Renal cortex interstitium (tissue), 11 donors: ENCODE results near the gene TTLL10. TPM values are rescaled to one million over a fixed set of nuclear protein-coding genes. Genes with fewer than 3 reads are reported as not detected.

Source experiments
- DNase-seq, 11 donors: peaks; one replicate each; pipeline ENCODE4 v3.0.0-alpha.2; 2013; ENCODE audit warnings: low read depth in 9 of 11, low spot score in 4 of 11; ENCODE audit errors: extremely low read depth in 1 of 11
- polyA plus RNA-seq, 3 donors: library from polyadenylated mRNA; unstranded; fragments of 120-200 nt; gene quantifications; one replicate each; pipeline ENCODE4 v1.2.1, GENCODE V29; 2013; ENCODE audit not compliant: insufficient read length in 3 of 3

The TTLL10 gene
- polyA plus RNA-seq, 3 donors: 0.30 to 0.88 (median 0.50) TPM

DNA sequence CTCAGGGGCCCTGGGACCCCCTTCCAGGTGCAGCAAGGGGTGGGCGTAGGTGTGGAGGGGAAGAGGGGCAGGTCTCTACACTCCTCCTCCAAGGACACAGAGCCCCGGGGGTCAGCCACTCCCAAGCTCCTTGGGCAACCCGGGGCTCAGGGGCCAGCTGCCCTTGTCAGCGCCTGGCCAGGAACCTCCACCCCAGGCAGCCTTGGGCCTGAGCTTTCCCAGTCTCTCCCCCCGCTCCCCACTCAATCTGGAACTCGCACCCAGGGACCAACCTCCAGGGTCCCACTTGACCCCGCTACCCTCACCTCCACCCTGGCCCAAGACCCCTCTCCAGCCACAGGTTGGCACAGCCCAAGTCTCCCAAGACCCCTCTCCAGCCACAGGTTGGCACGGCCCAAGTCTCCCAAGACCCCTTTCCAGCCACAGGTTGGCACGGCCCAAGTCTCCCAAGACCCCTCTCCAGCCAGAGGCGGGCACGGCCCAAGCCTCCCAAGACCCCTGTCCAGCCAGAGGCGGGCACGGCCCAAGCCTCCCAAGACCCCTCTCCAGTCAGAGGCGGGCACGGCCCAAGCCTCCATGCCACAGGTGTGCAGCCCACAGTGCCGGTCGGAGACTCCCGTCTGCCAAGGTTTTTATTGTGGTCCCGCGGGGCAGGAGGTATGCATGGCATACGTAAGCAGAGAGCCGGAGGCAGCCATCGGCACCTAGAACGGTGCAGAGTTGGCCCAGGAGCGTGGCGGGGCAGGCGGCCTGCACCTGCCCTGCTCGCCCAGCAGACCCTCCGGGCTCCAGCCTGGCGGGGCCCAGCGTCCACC is 37.3 kb downstream of the TTLL10 start:
- DNase-seq: no peak

DNA sequence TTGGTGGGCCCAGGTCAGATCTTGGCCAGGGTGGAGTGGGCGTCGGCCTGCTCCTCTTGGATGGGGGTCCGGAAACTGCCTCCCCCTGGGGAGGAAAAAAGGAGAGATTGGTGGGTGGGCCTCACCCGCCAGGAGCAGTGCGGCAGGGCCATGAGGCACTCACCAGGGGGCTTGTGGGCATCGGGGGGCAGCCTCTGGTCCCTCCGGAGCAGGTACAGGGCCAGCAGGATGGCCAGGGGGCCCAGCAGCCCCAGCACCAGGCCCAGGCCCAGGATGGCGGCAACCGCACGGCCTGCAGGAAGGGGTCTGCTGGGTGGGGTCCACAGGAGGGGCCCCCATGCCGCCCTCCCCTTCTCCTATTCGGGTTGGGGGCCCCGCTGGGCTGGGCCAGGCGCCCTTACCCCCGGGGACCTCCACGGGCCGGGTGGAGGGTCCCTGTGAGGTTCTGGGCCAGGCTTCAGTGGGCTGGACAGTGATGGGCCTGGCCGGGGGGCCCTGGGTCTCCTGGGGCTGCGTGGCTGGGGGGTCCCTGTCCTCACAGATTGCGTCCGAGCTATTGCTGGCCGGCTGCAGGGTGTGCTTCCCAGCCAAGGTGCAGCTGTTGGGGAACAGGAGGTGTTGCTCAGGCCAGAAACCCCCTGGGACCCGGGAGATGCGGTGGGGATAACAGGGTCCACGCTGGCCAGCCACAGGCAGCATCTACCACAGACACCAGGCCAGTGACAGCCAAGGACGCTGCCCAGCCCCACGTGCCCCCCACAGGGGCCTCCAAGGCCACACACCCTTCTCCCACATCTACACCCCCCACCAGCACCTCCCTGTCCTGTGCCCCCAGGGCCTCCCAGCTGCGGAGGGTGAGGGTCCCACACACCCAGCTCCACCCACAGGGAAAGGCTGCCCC is 38.1 kb downstream of the TTLL10 start:
- DNase-seq: no peak

DNA sequence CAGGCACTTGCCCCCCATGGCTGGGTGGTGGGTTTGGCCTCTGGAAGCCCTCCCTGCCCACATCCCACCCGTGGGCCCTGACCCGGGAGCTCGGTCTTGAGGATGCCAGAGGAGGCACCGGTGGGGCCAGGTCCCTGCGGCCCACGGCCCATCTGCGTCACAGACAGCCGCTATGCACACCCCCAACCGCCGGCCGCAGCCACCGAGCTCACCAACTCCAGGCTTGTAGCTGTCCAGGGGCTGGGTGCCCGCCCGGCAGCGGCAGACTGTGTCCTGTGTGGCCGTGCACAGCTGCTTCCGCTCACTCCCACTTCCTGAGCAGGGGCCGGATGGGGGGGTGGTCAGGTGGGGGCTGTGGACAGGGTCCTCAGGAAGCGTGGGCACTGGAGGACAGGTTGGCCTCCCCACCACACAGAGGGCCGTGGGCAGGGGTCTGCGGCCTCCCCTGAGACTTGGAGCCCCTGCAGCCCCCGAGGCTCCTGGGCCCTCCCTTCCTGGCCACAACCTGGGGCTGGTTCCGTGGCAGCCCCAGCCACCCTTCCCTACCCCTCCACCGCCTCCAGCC is 39.2 kb downstream of the TTLL10 start:
- no peak for DNase-seq

DNA sequence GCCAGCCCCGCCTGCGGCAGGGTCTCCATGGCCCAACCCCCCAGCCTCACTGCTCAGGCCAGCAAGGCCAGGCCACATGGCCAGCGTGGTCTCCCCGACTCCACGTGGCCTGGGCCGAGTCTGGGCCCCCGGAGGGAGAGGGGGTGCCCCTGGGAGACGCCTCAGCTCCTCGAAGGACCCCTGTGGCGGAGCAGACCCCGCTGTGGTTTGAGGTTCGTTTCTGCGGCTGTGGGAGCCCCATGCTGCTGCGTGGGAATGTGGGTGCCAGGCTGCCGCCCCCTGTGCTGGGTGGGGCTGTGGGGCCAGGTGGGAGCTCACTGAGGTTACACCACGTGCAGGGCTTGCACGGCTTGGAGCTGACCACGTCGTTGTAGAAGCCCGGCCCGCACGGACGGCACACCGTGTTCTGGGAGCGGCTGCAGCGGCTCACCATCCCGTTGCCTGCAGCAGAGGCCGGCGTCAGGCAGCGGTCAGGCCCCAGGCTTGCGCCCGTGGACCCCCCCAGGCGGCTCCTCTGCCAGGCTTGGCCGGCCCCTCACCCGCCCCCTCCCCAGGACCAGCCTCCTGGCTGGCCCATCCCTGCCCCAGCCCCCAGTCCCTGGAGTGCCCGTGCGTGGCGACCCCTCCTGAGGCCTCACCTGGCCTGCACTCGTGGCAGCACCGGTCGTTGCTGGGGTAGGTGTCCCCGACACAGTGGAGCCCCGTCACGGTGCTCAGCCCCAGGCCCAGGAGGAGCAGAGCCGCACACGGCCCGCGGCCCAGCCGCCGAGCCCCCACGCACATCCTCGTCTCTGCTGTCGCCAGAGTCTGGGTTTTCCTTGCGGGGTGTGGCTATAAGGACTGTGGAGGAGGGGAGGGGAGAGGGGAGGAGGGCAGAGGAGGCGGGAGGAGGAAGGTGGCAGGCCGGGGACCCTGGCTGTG is 39.9 kb downstream of the TTLL10 start, which contains the start of gene TNFRSF4:
Gene TNFRSF4, minus strand, starts transcription at position 809 of the 921 bp plus-strand sequence. Its CDS starts 26 bp downstream, at position 783.
- no peak for DNase-seq

DNA sequence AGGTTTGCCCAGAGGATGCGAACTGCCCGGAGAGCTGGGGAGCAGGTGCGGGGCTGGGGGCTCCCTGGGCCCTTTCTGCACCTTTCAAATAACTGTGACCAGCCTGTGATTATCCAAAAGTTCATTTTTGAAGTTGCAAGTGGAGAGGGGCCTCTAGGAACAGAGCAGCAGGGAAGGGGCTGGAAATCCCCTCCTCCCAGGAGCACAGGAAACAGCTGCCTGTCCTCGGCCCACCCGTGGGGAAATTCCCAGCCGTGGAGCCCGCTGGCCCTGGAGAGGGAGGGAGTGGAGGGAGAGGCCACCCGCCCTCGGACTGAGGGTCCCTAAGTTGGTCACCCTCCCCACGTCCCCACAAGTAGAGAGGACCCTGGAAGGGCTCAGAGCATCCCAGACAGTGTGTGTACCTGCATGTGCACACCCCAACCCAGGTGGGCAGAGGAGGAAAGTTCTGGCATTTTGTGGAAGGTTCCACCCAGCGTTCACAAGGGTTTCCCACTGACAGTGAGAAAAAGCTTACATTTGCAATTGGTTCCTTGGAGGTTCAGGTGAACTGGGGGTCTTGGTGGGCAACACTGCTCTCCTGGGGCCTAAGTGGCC is 41.5 kb downstream of the TTLL10 start:
- DNase-seq: no peak

DNA sequence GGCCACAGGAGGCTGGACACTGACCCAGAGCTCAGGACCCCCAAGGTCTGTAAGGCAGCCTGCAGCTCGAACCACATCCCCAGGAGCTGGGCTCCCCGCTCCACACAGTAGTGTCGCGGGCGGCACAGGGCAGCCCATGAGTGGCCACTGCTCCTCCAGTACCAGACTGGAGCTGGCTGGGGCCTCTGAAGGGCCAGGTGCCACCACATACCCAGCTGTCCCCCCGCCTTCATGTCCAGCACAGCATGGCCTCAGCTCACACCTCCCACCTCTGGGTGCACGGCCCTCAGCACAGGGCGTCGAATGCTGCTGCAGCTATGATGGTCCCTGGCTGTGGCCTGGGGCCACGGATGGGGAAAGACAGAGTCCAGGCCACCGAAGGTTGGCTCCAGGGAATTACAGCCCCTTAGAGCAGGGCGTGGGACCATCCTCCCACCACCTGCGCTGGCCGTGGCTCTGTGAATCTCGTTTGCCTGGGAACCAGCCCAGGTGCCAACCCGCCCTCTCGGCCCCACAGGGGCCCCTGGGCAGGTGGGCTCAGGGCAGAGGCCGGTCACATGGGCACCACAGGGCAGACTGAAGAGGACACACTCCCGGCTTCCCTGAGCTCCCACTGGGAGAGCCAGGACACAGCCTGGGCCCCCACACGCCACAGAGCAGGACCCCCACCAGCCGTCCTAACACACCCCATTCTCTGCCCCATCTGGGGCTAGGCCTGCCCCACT is 42.4 kb downstream of the TTLL10 start:
- no peak for DNase-seq

DNA sequence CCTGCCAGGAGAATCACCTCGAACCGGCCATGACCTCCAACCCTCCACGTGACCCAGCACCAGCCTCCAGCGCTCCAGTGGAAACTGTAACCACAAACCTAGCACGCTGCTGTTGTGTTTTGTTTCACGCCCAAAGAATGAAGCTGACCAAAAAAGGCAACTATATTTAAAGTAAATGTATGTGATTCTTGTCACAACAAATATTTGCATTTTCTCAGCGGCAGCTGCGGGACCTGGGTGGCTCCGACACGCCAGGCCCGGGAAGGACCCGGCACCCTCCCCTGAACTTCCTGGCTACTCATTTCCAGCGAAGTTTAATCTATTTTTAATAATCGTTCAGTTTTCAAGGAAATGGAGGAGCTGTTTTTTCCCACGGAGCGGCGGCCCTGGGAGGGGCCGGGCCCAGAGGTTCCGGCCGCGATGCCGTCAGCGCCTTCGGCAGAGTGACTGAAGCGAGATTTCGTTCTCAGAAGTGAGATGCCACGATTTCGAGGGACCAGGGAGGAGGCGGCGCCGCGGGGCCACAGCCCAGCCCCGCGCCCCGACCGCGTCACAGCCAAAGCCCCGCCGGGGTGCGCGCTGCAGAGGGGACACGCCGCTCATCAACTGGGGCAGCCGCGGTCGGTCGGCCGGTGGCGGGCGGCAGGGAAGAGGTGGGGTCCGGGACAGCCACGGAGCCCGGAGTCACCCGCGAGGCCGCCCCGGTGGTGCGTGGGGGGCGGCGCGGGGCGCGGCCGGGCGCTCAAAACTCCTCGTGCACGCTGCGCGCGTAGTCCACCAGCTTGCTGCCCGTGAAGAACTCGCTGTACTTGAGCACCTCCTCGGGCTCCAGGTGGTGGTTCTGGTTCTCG is 43.3 kb downstream of the TTLL10 start:
- no peak for DNase-seq

DNA sequence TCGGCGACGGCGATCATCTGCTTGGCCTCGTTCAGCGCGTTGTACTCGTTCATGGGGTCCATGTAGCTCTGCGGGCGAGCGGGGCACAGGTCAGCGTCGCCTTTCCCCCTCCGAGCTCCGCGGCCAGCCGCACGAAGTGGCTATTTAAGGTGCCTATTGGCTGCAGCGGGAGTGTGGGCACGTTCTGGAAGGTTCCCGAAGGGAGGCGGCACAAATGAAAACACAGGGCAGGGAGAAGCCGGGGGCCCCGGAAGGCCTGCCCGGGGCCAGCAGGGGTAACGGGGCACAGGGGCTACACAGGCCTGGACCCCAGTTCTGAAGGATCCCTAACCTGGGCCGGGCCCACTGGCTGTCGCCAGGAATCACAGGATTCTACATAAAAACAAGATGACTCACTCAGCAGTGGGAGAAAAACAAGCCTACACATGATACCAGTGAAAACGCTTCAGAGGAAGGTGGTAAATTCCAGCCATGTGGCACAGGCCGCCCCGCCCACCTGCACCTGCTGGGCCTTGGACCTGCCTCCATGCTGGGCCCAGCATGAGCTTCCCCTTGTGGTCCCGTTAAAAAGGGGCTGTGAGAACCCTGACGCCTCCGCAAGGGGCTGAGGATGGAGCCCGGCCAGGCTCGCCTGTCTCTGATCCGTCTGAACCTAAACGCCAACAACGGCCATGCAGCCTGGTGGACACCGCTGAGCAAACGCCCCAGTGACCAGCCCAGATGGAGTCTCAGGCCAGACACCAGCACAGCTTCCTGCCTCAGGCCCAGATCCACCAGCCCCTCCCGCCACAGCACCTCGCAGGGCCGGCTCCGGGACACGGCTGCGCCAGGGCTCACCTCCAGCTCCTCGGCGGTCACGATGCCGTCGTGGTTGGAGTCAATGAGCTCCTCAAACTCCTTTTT is 44.2 kb downstream of the TTLL10 start:
- DNase-seq: no peak

DNA sequence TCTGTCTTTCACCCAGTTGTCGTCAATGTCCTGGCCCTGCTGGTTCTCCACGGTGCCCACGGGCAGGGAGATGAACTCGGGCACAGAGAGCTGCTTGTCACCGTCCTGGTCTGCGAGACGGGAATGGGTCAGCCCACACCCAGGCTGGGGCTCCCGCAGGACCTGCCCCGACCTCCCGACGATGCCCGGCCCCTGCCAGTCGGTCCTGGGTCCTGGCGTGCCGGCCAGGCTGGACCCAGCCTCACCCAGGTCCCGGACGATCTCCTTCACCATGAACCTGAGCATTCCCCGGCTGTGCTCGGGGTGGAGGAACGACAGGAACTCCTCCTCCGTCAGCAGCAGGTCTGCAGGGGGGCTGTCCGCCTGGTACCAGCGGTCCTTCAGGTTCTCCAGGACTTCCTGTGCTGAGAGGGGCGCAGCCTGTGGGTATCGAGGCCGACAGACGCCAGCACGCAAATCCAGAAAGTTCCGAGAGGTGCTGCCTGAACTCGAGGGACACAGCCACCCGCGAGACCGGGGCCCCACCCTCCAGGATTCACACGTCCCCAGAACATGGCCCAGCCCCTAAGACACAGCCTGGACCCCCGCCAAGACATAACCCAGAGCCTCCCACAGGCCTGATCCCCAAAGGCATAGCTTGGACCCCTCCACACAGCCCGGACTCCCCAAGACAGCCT is 45.0 kb downstream of the TTLL10 start:
- DNase-seq: no peak

DNA sequence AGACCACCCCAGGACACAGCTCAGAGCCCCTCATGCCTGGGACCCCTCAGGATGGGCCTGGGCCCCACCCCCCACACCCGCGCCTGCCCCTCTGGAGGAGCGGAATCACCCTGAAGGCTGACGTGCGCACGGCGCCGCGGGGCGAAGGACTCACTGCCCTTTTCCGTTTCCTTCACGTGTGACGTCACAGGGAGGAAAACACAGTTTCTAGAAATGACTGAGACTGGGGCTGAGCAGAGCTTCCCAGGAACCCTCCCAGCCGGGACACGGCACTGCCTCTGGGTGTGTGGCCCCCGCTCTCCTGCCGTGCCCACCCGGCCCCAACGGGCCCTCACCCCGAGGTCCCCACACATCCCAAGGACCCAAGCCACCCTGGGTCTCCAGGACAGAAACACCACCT is 45.7 kb downstream of the TTLL10 start:
- no peak for DNase-seq

DNA sequence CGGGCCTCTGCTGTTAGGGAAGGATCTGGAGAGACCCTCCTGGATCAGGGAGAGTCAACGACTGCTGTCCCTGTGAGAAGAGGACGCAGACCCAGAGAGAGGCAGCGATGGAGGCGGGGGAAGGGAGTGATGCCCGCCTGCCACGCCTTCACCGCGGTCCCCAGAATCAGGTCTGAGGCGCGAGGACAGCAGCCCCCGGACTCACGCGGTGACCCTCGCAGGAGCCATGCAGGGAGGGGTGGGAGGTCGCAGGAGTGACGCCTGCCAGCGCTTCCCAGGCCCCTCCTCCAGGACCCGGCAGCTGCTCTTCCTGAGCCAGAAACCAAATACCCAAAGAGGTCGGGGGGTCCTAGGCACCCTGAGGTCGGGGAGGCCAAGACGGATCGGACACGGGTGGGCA is 46.5 kb downstream of the TTLL10 start:
- DNase-seq: no peak

DNA sequence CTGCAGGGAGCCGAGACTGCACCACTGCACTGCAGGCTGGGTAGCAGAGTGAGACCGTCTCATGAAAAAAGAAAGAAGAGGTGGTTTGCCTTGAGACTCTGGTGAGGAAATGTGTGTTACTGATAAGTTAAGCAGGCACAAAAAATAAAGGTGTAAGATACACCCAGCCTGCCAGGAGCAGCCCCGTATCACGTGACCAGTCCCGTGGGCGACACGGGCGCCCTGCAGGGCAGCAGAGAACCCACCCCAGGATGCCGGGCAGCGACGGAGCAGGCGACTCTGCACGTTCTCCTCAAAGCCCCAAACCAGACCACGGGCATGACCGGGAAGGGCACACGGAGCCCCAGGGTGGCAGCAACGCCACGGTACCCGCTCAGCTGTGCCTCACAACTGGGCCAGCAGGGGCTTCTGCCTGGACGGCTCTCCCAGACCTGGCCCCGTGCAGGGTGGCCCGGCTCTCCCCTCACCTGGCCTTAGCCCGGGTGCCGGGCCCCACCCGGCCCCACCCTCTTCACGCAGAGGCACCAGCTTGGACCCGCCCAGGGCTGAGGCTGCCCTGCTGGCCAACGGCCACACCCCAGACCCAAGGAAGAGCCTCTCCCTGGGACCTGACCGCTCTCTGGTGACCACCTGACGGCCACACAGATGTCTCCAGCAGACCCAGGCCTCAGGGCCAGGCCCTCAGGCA is 48.4 kb downstream of the TTLL10 start:
- no peak for DNase-seq

DNA sequence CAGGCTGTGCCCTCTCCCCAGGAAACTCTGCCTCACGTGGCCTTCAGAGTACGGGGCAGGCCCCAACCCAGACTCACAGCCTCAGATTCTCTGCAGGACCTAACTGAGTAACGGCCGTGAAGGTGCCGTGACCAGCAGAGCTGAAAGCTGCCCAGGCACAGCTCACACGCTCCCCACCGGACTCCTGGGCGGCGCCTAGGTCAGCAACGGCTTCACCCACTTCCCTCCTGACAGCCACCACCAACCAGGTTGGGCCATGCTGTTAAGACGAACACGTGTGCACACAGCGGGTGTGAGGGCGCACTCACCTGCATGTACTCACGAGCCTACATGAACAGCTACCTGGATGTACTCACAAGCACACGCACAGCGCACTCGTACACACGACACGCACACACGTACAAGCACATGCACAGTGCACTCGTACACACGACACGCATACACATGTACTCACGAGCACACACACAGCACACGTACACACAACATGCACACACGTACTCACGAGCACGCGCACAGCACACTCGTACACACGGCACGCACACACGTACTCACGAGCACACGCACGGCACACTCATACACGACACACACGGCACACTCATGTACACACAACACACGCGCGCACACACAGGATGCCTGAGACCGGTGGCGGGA is 49.0 kb downstream of the TTLL10 start:
- DNase-seq: no peak

DNA sequence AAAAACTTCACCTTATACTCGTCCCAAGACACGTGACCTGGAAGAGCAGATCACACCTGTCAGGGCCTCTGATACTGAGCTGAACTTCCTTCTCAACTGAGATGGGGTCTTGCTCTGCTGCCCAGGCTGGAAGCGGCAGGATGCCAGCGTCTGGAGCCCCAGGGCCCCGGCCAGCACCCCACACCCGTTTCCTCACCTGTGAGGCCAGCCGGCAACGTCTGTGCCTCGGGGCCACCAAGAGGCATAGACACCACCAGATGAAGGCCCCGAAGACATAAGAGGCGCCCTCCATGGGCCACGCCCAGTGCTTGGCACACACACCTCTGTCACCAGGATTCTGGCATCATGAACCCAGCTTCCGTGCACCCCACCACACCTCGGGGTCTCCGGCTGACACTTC is 49.6 kb downstream of the TTLL10 start:
- DNase-seq: no peak
